Measurements from ENCODE around the gene KCNK10. TPM values are rescaled to one million over a fixed set of nuclear protein-coding genes. Genes with fewer than 3 reads are reported as not detected.

Gene KCNK10
- total RNA-seq, 2 donors from 2014 or later, result 2.4 to 5.4 TPM

GRCh38 chr14:88156127-88156526, 166.9 kb downstream of the KCNK10 start:
- DNase-seq (no peak), ATAC-seq (no peak)
- intact Hi-C loops (cut with DNase I, micrococcal nuclease), result no loop called here

- no peak for DNase-seq
- no peak for ATAC-seq
- intact Hi-C loops (cut with DNase I, micrococcal nuclease), result no loop called here
These were observed 168.1 kb downstream of the KCNK10 start for GRCh38 chr14:88154926-88155325.

- ATAC-seq, result no peak
- DNase-seq, result no peak
- intact Hi-C loops (cut with DNase I, micrococcal nuclease), result no loop called here
These were observed 168.7 kb downstream of the KCNK10 start for GRCh38 chr14:88154321-88154720.

GRCh38 chr14:88146881-88147649, 176.0 kb downstream of the KCNK10 start:
- no peak for ATAC-seq
- intact Hi-C loops (cut with DNase I, micrococcal nuclease), result no loop called here
- no peak for DNase-seq

- intact Hi-C loops (cut with DNase I, micrococcal nuclease), result no loop called here
- no peak for ATAC-seq
- DNase-seq, result no peak
These were observed 179.3 kb downstream of the KCNK10 start for GRCh38 chr14:88143810-88144209.

- intact Hi-C loops (cut with DNase I, micrococcal nuclease), result no loop called here
- DNase-seq (no peak), ATAC-seq (no peak)
These were observed 180.1 kb downstream of the KCNK10 start for GRCh38 chr14:88142997-88143396.

- intact Hi-C loops (cut with DNase I, micrococcal nuclease), result no loop called here
- ATAC-seq (no peak), DNase-seq (no peak)
These were observed 182.2 kb downstream of the KCNK10 start for GRCh38 chr14:88140874-88141273.

GRCh38 chr14:88137327-88137726, 185.7 kb downstream of the KCNK10 start:
- DNase-seq (no peak), ATAC-seq (no peak)
- intact Hi-C loops (cut with DNase I, micrococcal nuclease), result no loop called here

Other genes with a start within 250 kb of the KCNK10 start
- gene SPATA7, start 62.4 kb upstream of the KCNK10 start, total RNA-seq, result 1 to 10 TPM; 4.6 to 7.6 TPM
- gene PTPN21, start 231.7 kb upstream of the KCNK10 start, total RNA-seq, result 10 to 100 TPM; 31.8 to 36.8 TPM
- 10 to 100 TPM; 59.2 to 59.8 TPM for gene ZC3H14, start 239.8 kb upstream of the KCNK10 start, total RNA-seq